Measurements from ENCODE around the gene BCL3. TPM values are rescaled to one million over a fixed set of nuclear protein-coding genes. Genes with fewer than 3 reads are reported as not detected.

Gene BCL3
- total and polyA plus RNA-seq, 2 of the 13 experiments (the other 11 are each of a cell fraction or from before 2014, with no cell fraction given): 2.3 to 4.0 TPM

DNA sequence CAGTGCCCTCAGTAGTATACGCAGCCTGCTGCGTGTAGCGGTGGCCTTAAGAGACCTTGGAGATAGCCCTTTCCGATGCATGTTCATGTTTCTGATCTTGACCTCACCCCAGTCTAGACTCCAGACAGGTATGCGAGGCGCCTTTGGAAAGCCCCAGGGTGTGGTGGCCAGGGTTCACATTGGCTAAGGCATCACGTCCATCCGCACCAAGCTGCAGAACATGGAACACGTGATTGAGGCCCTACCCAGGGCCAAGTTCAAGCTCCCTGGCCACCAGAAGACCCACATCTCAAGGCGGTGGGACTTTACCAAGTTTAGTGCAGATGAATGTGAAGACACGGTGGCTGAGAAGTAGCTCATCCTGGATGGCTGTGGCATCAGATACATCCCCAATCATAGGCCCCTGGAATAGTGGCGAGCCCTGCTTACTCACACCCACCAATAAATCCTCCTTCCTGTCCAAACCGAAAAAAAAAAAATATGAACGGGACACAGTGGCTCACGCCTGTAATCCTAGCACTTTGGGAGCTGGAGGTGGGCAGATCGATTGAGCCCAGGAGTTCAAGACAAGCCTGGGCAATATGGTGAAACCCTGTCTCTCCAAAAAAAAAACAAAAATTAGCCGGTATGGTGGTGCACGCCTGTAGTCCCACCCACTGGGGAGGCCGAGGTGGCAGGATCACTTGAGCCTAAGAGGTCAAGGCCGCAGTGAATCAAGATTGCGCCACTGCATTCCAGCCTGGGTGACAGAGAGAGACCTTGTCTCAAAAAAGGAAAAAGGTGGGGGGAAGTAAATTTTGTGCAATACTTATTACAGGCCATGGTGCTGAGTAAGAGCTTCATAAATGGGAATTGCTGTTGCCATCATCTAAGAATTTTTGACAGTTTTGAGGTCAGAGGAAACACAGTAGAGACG lies 16.8 kb downstream of the BCL3 start (continued):
- no peak for TF ChIP-seq ZNF660 (CRISPR knock-in tag; IDR thresholded peaks at IDR 0.05; ENCODE audit: borderline replicate concordance, low read depth)
- TF ChIP-seq, protein P1, sequence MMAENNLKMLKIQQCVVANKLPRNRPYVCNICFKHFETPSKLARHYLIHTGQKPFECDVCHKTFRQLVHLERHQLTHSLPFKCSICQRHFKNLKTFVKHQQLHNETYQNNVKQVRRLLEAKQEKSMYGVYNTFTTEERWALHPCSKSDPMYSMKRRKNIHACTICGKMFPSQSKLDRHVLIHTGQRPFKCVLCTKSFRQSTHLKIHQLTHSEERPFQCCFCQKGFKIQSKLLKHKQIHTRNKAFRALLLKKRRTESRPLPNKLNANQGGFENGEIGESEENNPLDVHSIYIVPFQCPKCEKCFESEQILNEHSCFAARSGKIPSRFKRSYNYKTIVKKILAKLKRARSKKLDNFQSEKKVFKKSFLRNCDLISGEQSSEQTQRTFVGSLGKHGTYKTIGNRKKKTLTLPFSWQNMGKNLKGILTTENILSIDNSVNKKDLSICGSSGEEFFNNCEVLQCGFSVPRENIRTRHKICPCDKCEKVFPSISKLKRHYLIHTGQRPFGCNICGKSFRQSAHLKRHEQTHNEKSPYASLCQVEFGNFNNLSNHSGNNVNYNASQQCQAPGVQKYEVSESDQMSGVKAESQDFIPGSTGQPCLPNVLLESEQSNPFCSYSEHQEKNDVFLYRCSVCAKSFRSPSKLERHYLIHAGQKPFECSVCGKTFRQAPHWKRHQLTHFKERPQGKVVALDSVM (CRISPR knock-in tag; IDR thresholded peaks at IDR 0.05): peak; percentile 42; the same call in 1 of the 2 replicates
- TF ChIP-seq TCF12 (IDR thresholded peaks at IDR 0.05): no peak
- no peak; the same call in 1 of the 2 replicates for TF ChIP-seq TCF12 (CRISPR knock-in tag; IDR thresholded peaks at IDR 0.05)
- TF ChIP-seq ZNF776 (CRISPR knock-in tag; IDR thresholded peaks at IDR 0.05): no peak
- peak; percentile 21 for TF ChIP-seq ASH2L (IDR thresholded peaks at IDR 0.05; ENCODE audit: insufficient read length, low read depth, low read length)
- TF ChIP-seq ZNF547 (CRISPR knock-in tag; IDR thresholded peaks at IDR 0.05): 0 out of 2 replicates have a peak, but pooled peaks have one; percentile 44
- TF ChIP-seq, protein P2, sequence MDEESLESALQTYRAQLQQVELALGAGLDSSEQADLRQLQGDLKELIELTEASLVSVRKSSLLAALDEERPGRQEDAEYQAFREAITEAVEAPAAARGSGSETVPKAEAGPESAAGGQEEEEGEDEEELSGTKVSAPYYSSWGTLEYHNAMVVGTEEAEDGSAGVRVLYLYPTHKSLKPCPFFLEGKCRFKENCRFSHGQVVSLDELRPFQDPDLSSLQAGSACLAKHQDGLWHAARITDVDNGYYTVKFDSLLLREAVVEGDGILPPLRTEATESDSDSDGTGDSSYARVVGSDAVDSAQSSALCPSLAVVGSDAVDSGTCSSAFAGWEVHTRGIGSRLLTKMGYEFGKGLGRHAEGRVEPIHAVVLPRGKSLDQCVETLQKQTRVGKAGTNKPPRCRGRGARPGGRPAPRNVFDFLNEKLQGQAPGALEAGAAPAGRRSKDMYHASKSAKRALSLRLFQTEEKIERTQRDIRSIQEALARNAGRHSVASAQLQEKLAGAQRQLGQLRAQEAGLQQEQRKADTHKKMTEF (CRISPR knock-in tag; IDR thresholded peaks at IDR 0.05): peak; percentile 88
- TF ChIP-seq, protein P3, sequence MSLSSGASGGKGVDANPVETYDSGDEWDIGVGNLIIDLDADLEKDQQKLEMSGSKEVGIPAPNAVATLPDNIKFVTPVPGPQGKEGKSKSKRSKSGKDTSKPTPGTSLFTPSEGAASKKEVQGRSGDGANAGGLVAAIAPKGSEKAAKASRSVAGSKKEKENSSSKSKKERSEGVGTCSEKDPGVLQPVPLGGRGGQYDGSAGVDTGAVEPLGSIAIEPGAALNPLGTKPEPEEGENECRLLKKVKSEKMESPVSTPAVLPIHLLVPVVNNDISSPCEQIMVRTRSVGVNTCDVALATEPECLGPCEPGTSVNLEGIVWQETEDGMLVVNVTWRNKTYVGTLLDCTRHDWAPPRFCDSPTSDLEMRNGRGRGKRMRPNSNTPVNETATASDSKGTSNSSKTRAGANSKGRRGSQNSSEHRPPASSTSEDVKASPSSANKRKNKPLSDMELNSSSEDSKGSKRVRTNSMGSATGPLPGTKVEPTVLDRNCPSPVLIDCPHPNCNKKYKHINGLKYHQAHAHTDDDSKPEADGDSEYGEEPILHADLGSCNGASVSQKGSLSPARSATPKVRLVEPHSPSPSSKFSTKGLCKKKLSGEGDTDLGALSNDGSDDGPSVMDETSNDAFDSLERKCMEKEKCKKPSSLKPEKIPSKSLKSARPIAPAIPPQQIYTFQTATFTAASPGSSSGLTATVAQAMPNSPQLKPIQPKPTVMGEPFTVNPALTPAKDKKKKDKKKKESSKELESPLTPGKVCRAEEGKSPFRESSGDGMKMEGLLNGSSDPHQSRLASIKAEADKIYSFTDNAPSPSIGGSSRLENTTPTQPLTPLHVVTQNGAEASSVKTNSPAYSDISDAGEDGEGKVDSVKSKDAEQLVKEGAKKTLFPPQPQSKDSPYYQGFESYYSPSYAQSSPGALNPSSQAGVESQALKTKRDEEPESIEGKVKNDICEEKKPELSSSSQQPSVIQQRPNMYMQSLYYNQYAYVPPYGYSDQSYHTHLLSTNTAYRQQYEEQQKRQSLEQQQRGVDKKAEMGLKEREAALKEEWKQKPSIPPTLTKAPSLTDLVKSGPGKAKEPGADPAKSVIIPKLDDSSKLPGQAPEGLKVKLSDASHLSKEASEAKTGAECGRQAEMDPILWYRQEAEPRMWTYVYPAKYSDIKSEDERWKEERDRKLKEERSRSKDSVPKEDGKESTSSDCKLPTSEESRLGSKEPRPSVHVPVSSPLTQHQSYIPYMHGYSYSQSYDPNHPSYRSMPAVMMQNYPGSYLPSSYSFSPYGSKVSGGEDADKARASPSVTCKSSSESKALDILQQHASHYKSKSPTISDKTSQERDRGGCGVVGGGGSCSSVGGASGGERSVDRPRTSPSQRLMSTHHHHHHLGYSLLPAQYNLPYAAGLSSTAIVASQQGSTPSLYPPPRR (CRISPR knock-in tag; IDR thresholded peaks at IDR 0.05; ENCODE audit: borderline replicate concordance): peak; percentile 43; the same call in 1 of the 2 replicates
- peak; percentile 38; the same call in 1 of the 2 replicates for TF ChIP-seq KDM2A (CRISPR knock-in tag; IDR thresholded peaks at IDR 0.05; ENCODE audit: borderline replicate concordance, low read depth)
- no peak for TF ChIP-seq PHF20 (CRISPR knock-in tag; IDR thresholded peaks at IDR 0.05)
- TF ChIP-seq, protein P4, sequence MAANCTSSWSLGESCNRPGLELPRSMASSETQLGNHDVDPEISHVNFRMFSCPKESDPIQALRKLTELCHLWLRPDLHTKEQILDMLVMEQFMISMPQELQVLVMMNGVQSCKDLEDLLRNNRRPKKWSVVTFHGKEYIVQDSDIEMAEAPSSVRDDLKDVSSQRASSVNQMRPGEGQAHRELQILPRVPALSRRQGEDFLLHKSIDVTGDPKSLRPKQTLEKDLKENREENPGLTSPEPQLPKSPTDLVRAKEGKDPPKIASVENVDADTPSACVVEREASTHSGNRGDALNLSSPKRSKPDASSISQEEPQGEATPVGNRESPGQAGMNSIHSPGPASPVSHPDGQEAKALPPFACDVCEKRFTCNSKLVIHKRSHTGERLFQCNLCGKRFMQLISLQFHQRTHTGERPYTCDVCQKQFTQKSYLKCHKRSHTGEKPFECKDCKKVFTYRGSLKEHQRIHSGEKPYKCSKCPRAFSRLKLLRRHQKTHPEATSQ (CRISPR knock-in tag; IDR thresholded peaks at IDR 0.05; ENCODE audit: borderline replicate concordance): 0 out of 2 replicates have a peak, but pooled peaks have one; percentile 50
- peak; percentile 63; the same call in 1 of the 2 replicates for TF ChIP-seq HDAC1 (CRISPR knock-in tag; IDR thresholded peaks at IDR 0.05)
- no peak for TF ChIP-seq DNMT3B (CRISPR knock-in tag; conservative IDR thresholded peaks at IDR 0.05)
- no peak; the same call in 1 of the 2 replicates for TF ChIP-seq SOX13 (IDR thresholded peaks at IDR 0.05)
- peak in 1 of 2 experiments; percentile 73; a peak in 2 of 4 replicates for TF ChIP-seq SOX13 (CRISPR knock-in tag; conservative IDR thresholded peaks at IDR 0.05 in 1 of 2, IDR thresholded peaks at IDR 0.05 in 1 of 2)
- no peak for TF ChIP-seq FOXJ3 (CRISPR knock-in tag; IDR thresholded peaks at IDR 0.05; ENCODE audit: borderline replicate concordance)
- TF ChIP-seq ZBTB20 (CRISPR knock-in tag; IDR thresholded peaks at IDR 0.05; ENCODE audit: borderline replicate concordance, low read depth): no peak
